ENCODE data around the gene DOLPP1.

The DOLPP1 gene

GRCh38 chr9:129139233-129139992, 58.5 kb downstream of the DOLPP1 start:
- DNase-seq, result peak in 12 of 14 donors; percentile 62 to 91 (median 78)

GRCh38 chr9:129139993-129140396, 59.1 kb downstream of the DOLPP1 start:
- DNase-seq, result peak; percentile 28 to 96 (median 84)
